CD4-positive, CD25-positive, alpha-beta regulatory T cell (primary cell): ENCODE measurements around the gene RLBP1. TPM values are rescaled to one million over a fixed set of nuclear protein-coding genes. Genes with fewer than 3 reads are reported as not detected.
A peak's percentile ranks its signal among the peaks of the same experiment; 100 is the strongest.

Experiments used
- ATAC-seq, 2 donors: fragments of 150-1000 bp; cut with Tn5 transposase; one replicate each; pipeline ENCODE4 v1.10.0; 2021; ENCODE audit warnings: low read depth in 2 of 2, moderate number of reproducible peaks in 2 of 2, moderate library complexity in 1 of 2
- DNase-seq, 3 donors: peaks; one replicate each; pipeline versions ENCODE4 v3.0.0 to v3.0.0-alpha.2; 2012 to 2022; ENCODE audit warnings: mixed read lengths in 1 of 3
- H3K27ac ChIP-seq: one replicate; pipeline ENCODE4 v1.7.0; 2013; ENCODE audit warnings: mild to moderate bottlenecking, low read length; ENCODE audit not compliant: insufficient read depth, poor library complexity, severe bottlenecking
- H3K27me3 ChIP-seq: one replicate; pipeline ENCODE4 v1.7.0; 2013; ENCODE audit warnings: low read length; ENCODE audit not compliant: control insufficient read depth, insufficient read depth
- H3K36me3 ChIP-seq: one replicate; pipeline ENCODE4 v1.7.0; 2013; ENCODE audit warnings: mild to moderate bottlenecking, low read length, moderate library complexity; ENCODE audit not compliant: control insufficient read depth, insufficient read depth
- H3K4me1 ChIP-seq: 2 replicates; pipeline ENCODE4 v1.7.0; 2013; ENCODE audit warnings: mild to moderate bottlenecking, low read length; ENCODE audit not compliant: insufficient read depth, control insufficient read depth, poor library complexity, severe bottlenecking
- H3K4me3 ChIP-seq: one replicate; pipeline ENCODE4 v1.7.0; 2013; ENCODE audit warnings: low read depth, mild to moderate bottlenecking, low read length, moderate library complexity
- H3K9me3 ChIP-seq, 2 experiments: 1 replicate in 1 of 2; 2 replicates in 1 of 2; pipeline ENCODE4 v1.7.0; 2013; ENCODE audit warnings: low read length in 2 of 2, mild to moderate bottlenecking in 1 of 2, moderate library complexity in 1 of 2; ENCODE audit not compliant: control insufficient read depth in 2 of 2
- H3K27ac Mint-ChIP-seq, 3 donors: one replicate each; pipeline ENCODE4 v1.8.0; 2020 to 2022; ENCODE audit warnings: mild to moderate bottlenecking in 3 of 3, mixed read lengths in 3 of 3, moderate library complexity in 2 of 3
- H3K27me3 Mint-ChIP-seq: one replicate; pipeline ENCODE4 v1.8.0; 2022; ENCODE audit warnings: mild to moderate bottlenecking, mixed read lengths
- H3K36me3 Mint-ChIP-seq: one replicate; pipeline ENCODE4 v1.8.0; 2020; ENCODE audit warnings: mixed read lengths
- H3K4me1 Mint-ChIP-seq, 4 donors: one replicate each; pipeline ENCODE4 v1.8.0; 2020 to 2022; ENCODE audit warnings: mixed read lengths in 4 of 4, mild to moderate bottlenecking in 1 of 4
- H3K4me3 Mint-ChIP-seq, 4 donors: one replicate each; pipeline ENCODE4 v1.8.0; 2020 to 2022; ENCODE audit warnings: mild to moderate bottlenecking in 4 of 4, mixed read lengths in 4 of 4, moderate library complexity in 3 of 4
- H3K9me3 Mint-ChIP-seq, 7 donors: one replicate each; pipeline ENCODE4 v1.8.0; 2020 to 2022; ENCODE audit warnings: mixed read lengths in 7 of 7, mild to moderate bottlenecking in 3 of 7, moderate library complexity in 2 of 7
- polyA plus RNA-seq, 4 donors: library from polyadenylated mRNA; unstranded; fragments of 300-500 nt; fragmentation: Illumina TruSeq; gene quantifications; one replicate each; pipeline ENCODE4 v1.2.3, GENCODE V29; 2021
- total RNA-seq: library from RNA; stranded (reverse); gene quantifications from one replicate; pipeline ENCODE4 v1.2.3, GENCODE V29; 2022

Gene RLBP1
- total and polyA plus RNA-seq, 5 donors from 2014 or later: not detected

DNA sequence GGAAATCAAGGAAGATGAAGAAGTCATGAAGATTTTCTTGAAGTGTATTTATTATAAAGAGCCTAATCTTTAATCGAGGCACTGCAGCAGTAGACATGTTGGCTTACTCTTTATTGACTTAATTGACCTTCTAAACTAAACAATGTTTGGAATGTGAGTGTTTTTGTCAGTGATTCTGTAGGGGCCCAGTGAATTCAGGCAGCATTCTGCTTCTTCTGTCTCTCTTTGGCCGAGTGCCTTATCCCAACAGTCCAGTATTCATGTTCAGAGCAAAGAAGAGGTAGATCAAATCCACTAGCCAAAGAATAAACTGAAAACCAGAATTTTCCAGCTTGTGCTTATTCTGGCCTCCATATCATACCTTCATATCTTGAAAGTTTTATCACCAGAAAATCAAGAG, 55.7 kb downstream of the RLBP1 start:
- Histone ChIP-seq H3K4me1 (no peaks in the 10 kb centered on the region), H3K27ac (no peak overlapping the region), H3K36me3 (peaks cover 26% of the 10 kb centered on the region), H3K9me3 (no peaks in the 10 kb centered on the region), H3K4me3 (no peak overlapping the region), H3K27me3 (no peaks in the 10 kb centered on the region)
- peaks cover 6 to 19% (median 10%) of the 10 kb centered on the region in 4 donors for H3K4me1 Mint-ChIP-seq
- H3K4me3 Mint-ChIP-seq: no peak overlapping the region
- ATAC-seq (no peak), DNase-seq (no peak)
- H3K9me3 Mint-ChIP-seq: no peaks in the 10 kb centered on the region
- H3K27me3 Mint-ChIP-seq: no peaks in the 10 kb centered on the region
- H3K27ac Mint-ChIP-seq: peak overlapping the region in 2 of 3 donors; percentile 52 to 53
- H3K36me3 Mint-ChIP-seq: peaks cover 23% of the 10 kb centered on the region

DNA sequence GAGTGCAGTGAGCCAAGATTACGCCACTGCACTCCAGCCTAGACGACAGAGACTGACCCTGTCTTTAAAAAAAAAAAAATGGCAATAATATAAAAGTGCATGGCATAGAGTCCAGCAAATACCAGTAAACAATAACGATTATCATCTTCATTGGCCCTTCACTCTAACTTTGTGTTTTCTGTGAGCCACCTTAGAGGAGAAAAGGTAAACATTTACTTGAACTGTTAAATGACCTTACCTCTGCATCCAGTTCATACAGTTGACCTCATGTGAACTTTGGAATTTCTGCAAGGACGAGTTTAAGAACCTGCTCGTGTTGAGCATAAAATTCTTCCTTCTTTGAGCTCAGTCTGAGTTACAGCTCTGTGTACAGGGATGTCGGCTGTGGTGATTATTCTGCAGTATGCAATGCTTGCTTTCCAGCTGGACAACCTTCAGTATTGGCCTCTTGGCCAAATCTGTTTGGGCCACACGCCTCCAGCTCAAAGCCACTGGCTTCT, 56.6 kb downstream of the RLBP1 start:
- H3K27me3 ChIP-seq: no peaks in the 10 kb centered on the region
- Mint-ChIP-seq H3K9me3 (no peaks in the 10 kb centered on the region), H3K27ac (peak overlapping the region in 1 of 3 donors; percentile 52), H3K4me1 (peaks cover 6 to 19% (median 10%) of the 10 kb centered on the region in 4 donors), H3K4me3 (no peak overlapping the region), H3K36me3 (peaks cover 28% of the 10 kb centered on the region), H3K27me3 (no peaks in the 10 kb centered on the region)
- H3K27ac ChIP-seq: no peak overlapping the region
- DNase-seq (no peak), ATAC-seq (no peak)
- H3K9me3 ChIP-seq: no peaks in the 10 kb centered on the region
- peaks cover 31% of the 10 kb centered on the region for H3K36me3 ChIP-seq
- no peak overlapping the region for H3K4me3 ChIP-seq
- H3K4me1 ChIP-seq: no peaks in the 10 kb centered on the region

GRCh38 chr15:89163271-89164055, 57.9 kb downstream of the RLBP1 start:
- Histone ChIP-seq H3K4me3 (no peak overlapping the region), H3K4me1 (no peaks in the 10 kb centered on the region), H3K27me3 (no peaks in the 10 kb centered on the region), H3K9me3 (no peaks in the 10 kb centered on the region), H3K36me3 (peaks cover 35% of the 10 kb centered on the region), H3K27ac (no peak overlapping the region)
- H3K36me3 Mint-ChIP-seq: peaks cover 27% of the 10 kb centered on the region
- H3K4me3 Mint-ChIP-seq: no peak overlapping the region
- H3K9me3 Mint-ChIP-seq: no peaks in the 10 kb centered on the region
- H3K4me1 Mint-ChIP-seq: peaks cover 6 to 19% (median 10%) of the 10 kb centered on the region in 4 donors
- H3K27ac Mint-ChIP-seq: no peak overlapping the region
- ATAC-seq: no peak
- DNase-seq: no peak
- H3K27me3 Mint-ChIP-seq: no peaks in the 10 kb centered on the region

- peaks cover 3 to 9% (median 4%) of the 10 kb centered on the region in 4 donors for H3K4me1 Mint-ChIP-seq
- Histone ChIP-seq H3K4me1 (no peaks in the 10 kb centered on the region), H3K36me3 (peaks cover 47% of the 10 kb centered on the region), H3K27me3 (no peaks in the 10 kb centered on the region), H3K9me3 (no peaks in the 10 kb centered on the region), H3K4me3 (no peak overlapping the region), H3K27ac (no peak overlapping the region)
- DNase-seq (no peak), ATAC-seq (no peak)
- H3K4me3 Mint-ChIP-seq: no peak overlapping the region
- no peaks in the 10 kb centered on the region for H3K27me3 Mint-ChIP-seq
- H3K36me3 Mint-ChIP-seq: peaks cover 41% of the 10 kb centered on the region
- H3K27ac Mint-ChIP-seq: no peak overlapping the region
- H3K9me3 Mint-ChIP-seq: no peaks in the 10 kb centered on the region
Observed at GRCh38 chr15:89161666-89162065, 59.7 kb downstream of the RLBP1 start.

Other genes with a start within 250 kb of the RLBP1 start
- gene ABHD2, start 133.1 kb downstream of the RLBP1 start, total RNA-seq: 67.8 TPM
- gene ABHD2, start 133.1 kb downstream of the RLBP1 start, polyA plus RNA-seq: 10 to 100 TPM; 18.7 to 30.2 (median 21.2) TPM
- 16.8 TPM for gene FANCI, start 22.4 kb upstream of the RLBP1 start, total RNA-seq
- 10 to 100 TPM in 2 of 4 donors, 1 to 10 TPM in 2; 7.8 to 15.9 (median 11.1) TPM for gene FANCI, start 22.4 kb upstream of the RLBP1 start, polyA plus RNA-seq
- 157 TPM for gene POLG, start 113.2 kb upstream of the RLBP1 start, total RNA-seq
- gene POLG, start 113.2 kb upstream of the RLBP1 start, polyA plus RNA-seq: 10 to 100 TPM; 31.2 to 38.3 (median 33.7) TPM